Choroid plexus epithelial cell (primary cell): ENCODE measurements around the gene SRGAP2C.
"Not testable (repeated sequence)": the region's sequence is repeated elsewhere in the genome, so short reads cannot be mapped to it uniquely, and the experiment has no call there.

Experiments used
- DNase-seq: peaks from one replicate; pipeline ENCODE4 v3.0.0-alpha.2; 2010; ENCODE audit warnings: low read depth
- H3K4me3 ChIP-seq: 2 replicates; pipeline ENCODE4 v1.5.1; 2011; ENCODE audit warnings: low read depth, mild to moderate bottlenecking, control low read depth, low read length, moderate library complexity

SRGAP2C gene

GRCh38 chr1:121176649-121177048, 8.1 kb upstream of the SRGAP2C start:
- H3K4me3 ChIP-seq, DNase-seq: not testable (repeated sequence)

DNA sequence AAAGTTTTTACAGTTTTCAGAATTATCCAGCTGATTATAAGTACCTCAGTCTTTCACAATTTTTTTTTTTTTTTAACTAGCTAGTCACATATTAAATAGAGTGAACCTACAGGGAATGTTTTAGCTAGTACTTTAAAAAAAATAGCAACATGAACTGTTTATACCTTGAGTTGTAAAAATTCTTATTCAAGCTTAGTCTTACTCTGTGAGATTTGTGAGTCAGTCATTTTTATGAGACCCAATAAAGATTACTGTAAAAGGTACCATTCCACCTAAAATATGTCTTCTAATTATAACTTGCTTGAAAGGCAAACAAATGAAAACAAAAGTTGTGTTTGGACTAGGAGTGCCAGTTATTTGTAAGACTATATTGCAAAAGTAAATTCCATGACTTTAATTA, 6.6 kb upstream of the SRGAP2C start:
- not testable (repeated sequence) for DNase-seq, H3K4me3 ChIP-seq

GRCh38 chr1:121183867-121184266, 908 bp upstream of the SRGAP2C start:
- DNase-seq, result not testable (repeated sequence)
- peak overlapping the region; percentile 53 for H3K4me3 ChIP-seq

DNA sequence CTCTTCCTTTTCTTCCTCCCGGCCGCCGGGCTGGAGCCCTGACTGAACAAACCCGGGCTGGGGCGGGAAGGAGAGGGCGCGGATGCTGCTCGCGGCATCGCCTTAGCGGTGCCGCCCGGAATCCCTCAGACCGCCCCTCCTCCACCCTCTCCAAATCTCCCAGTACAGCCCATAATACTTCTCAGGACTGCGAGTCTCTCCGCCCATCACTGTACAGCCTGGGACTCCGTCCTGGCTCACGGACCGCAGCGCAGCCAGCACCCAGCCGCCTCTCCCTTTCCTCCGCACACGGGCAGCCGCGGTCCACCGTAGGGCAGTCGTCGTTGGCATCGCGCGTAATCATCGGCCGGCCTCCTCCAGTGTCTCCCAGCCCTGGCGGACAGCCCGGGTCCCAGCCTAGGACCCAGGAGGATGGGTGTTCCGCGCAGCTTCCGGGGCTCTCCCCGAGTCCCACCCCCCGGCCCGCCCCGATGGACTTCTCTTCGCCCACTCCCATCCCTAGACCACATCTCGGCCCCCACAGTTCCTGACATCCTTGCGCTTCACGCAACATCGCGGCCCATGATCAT, 449 bp downstream of the SRGAP2C start:
- H3K4me3 ChIP-seq, result peak overlapping the region; percentile 56

GRCh38 chr1:121186191-121186590, 1.4 kb downstream of the SRGAP2C start:
- not testable (repeated sequence) for DNase-seq
- peak overlapping the region; percentile 23 for H3K4me3 ChIP-seq

More for the DNA sequence above, 449 bp downstream of the SRGAP2C start:
- DNase-seq, result not testable (repeated sequence)

DNA sequence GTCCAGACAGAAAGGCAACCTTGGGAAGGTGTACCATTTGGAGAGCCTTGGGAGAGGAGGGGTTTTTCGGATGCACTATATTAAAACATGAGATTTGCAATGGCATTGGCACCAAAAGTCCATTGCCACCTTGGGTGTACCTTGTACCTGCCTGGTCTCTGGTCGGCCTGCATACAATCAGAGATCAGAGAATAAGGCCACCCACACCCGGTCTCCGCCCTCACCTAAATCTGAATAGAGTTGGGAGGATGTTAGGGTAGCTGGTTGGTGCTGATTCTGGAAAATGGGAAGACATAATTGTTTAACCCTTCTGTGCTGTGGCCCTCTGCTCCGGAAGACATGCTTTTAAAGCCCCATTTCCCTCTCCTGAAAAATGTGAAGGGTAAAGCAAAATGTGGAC, 3.1 kb downstream of the SRGAP2C start:
- DNase-seq, result not testable (repeated sequence)
- peak overlapping the region; percentile 14 for H3K4me3 ChIP-seq

GRCh38 chr1:121192512-121192911, 7.7 kb downstream of the SRGAP2C start:
- H3K4me3 ChIP-seq, DNase-seq: not testable (repeated sequence)

- DNase-seq, H3K4me3 ChIP-seq: not testable (repeated sequence)
These were observed 12.5 kb downstream of the SRGAP2C start for GRCh38 chr1:121197095-121197882.

DNA sequence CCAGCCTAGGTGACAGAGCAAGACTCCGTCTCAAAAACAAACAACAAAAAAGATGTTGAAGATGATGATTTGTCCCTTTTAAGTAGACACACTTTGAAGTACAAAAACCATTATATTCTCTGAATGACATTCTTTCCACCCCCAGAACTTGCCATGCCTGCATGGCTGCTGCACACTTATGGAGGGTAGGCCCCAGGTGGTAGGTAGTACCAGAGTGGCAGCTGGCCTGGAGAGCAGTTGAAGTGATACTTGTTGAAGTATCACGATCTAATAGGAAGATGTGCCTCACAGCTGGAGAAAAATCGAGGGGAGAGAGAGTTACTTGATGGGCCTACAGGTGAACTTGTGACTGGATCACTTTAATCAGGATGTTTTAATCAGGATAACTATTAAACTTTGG, 15.0 kb downstream of the SRGAP2C start:
- not testable (repeated sequence) for H3K4me3 ChIP-seq, DNase-seq

DNA sequence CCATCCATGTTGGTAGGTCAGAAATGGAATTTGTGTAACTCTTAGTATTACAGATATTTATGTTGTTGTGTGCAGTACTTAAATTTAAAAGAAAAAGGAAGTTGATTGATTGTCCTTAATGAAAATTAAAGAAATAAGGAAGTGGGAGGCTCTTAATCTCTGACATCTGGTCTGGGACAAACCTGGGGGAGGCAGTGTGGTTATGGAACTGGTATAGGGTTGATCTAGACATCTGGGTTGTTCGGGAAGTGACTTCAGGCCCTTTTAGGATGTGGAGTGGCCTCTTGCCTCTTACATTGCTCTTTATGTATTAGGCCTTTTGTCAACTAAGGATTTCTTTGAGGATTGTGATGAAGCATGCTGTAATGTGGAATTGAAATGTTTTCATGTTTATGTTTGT, 15.5 kb downstream of the SRGAP2C start:
- not testable (repeated sequence) for H3K4me3 ChIP-seq, DNase-seq

DNA sequence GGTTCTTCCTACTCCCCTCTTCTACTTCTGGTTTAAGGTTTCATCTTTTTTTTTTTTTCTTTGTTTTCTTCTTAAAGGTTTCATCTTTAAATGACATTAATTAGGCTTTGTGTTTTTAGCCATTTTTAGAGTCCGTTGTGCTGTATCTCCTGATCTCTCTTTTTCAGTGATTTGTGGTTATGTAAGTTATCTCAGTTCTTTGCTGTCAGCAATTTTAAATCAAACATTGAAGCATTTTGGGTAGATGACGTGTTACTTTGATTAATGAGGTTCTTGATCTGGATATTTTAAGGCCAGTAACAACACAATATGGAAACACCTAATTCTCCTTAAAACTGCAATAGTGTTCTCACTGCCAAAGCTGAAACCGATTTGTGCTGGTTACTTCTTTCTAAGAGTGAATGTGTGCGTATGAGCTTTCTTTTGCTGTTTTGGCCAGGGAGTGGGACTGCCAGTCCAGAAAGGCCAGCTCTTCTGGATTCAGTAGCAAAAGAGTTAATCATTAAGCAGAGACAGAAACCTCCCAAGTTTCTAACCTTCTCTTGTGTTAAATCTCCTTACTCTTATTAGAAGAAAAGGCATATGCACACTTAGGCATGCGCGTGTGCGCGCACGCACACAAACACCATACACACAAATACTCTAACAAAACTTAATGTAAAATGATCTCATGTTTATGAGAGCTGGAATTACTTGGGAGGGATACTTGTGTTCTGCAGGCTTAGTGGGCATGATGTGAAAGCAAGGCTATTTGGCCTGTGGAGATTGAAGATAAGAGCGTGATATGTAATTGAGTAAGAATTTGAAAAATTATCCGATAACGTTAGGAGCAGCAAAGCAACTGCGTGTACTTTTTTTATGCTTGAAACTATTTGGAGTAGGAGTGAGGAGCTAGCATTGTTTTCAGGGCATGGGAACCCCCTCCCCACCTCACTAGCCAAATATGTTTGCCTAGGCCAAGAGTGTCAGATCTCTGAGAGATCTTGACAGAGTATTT, 16.5 kb downstream of the SRGAP2C start:
- DNase-seq, result peak; percentile 63
- H3K4me3 ChIP-seq, result not testable (repeated sequence)

GRCh38 chr1:121202986-121203385, 18.2 kb downstream of the SRGAP2C start:
- H3K4me3 ChIP-seq, DNase-seq: not testable (repeated sequence)

- not testable (repeated sequence) for DNase-seq, H3K4me3 ChIP-seq
These were observed 21.3 kb downstream of the SRGAP2C start for GRCh38 chr1:121205786-121206711.

DNA sequence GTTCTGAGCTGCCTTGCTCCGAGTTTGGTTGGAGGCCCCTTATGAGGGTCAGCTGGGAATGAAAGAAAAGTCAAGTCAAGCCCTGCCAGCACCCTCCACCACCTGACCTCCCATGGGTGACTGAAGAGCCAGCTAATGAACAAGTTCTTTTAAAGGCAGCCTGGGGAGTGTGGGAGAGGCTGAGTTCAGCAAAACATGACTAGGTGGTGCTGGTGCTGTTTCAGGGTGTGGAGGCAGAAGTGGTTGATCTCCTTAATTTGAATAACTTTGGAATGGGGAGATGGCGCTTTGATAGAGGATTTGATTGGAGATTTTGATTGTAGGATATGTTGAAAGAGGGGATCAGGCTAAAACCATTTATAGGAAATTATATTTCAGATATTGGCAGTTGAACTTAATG, 22.6 kb downstream of the SRGAP2C start:
- DNase-seq, H3K4me3 ChIP-seq: not testable (repeated sequence)

GRCh38 chr1:121208375-121208774, 23.6 kb downstream of the SRGAP2C start:
- not testable (repeated sequence) for DNase-seq, H3K4me3 ChIP-seq

DNA sequence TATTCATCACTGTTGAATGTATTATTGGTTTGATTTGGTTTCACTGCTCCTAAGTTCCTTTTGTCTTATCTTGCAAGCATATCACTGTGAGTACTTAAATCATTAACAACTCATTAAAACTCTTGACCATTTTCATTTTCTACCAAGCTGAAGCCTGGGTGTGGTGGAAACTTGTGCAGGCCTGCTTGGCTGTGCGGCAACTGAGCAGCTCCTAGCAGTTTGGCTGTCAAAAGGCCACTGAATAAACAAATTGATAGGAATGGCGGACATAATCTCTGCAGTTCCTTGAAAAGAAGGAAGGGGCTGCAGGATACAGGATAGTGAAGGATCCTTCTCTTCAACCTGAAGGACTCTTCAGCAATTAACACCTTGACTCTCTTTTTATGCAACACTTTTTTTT, 26.0 kb downstream of the SRGAP2C start:
- DNase-seq, H3K4me3 ChIP-seq: not testable (repeated sequence)

- peak; percentile 0 for DNase-seq
- not testable (repeated sequence) for H3K4me3 ChIP-seq
These were observed 28.7 kb downstream of the SRGAP2C start for GRCh38 chr1:121213491-121213890.

- DNase-seq, H3K4me3 ChIP-seq: not testable (repeated sequence)
These were observed 29.9 kb downstream of the SRGAP2C start for GRCh38 chr1:121214544-121215156.
